Esophagus squamous epithelium (tissue), 4 donors: Measurements from ENCODE around the gene C3orf33.

ENCODE experiments used
- POLR2A ChIP-seq, 4 donors: fragments of 450-650 bp; IDR thresholded peaks; one replicate each; pipeline ENCODE4 v1.6.1; 2017; ENCODE audit warnings: antibody characterized with exemption in 4 of 4, mild to moderate bottlenecking in 4 of 4, moderate library complexity in 3 of 4
- TF ChIP-seq, protein P1 (sequence below), 6 experiments: fragments of 450-650 bp in 4 of 6; fragments of 200-600 bp in 2 of 6; sonication (generic) in 2 of 6; IDR thresholded peaks; one replicate each; pipeline ENCODE4 v1.5.1; 2016 to 2019; ENCODE audit warnings: antibody characterized with exemption in 6 of 6, mild to moderate bottlenecking in 4 of 6, moderate library complexity in 4 of 6

DNA sequence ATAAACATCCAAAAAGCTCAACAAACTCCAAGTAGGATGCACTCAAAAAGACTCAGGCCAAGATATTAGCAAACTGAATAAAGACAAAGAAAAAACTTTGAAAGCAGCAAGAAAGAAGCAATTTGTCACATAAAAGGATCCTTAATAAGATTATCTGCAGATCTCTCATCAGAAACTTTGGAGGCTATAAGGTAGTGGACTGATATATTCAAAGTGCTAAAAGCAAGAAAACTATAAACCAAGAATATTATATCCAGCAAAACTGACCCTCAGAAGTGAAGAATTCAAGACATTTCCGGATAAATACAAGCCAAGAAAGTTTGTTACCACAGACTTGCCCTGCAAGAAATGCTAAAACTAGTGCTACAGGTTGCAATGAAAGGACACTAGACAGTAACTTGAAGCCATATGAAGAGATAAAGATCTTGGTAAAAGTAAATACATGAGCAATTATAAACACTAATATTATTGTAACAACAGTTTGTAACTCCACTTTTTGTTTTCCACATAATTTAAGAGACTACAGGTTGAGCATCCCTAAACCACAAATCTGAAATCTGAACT, 23.6 kb downstream of the C3orf33 start:
- TF ChIP-seq, protein P1, sequence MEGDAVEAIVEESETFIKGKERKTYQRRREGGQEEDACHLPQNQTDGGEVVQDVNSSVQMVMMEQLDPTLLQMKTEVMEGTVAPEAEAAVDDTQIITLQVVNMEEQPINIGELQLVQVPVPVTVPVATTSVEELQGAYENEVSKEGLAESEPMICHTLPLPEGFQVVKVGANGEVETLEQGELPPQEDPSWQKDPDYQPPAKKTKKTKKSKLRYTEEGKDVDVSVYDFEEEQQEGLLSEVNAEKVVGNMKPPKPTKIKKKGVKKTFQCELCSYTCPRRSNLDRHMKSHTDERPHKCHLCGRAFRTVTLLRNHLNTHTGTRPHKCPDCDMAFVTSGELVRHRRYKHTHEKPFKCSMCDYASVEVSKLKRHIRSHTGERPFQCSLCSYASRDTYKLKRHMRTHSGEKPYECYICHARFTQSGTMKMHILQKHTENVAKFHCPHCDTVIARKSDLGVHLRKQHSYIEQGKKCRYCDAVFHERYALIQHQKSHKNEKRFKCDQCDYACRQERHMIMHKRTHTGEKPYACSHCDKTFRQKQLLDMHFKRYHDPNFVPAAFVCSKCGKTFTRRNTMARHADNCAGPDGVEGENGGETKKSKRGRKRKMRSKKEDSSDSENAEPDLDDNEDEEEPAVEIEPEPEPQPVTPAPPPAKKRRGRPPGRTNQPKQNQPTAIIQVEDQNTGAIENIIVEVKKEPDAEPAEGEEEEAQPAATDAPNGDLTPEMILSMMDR (IDR thresholded peaks at IDR 0.05) = no peak
- TF ChIP-seq POLR2A (IDR thresholded peaks at IDR 0.05) = no peak
